Spleen (tissue), 11 donors: Measurements from ENCODE around the gene SMIM17. TPM values are rescaled to one million over a fixed set of nuclear protein-coding genes. Genes with fewer than 3 reads are reported as not detected.
A peak's percentile ranks its signal among the peaks of the same experiment; 100 is the strongest.

Source experiments
- DNase-seq: peaks from one replicate; pipeline ENCODE4 v3.0.0-alpha.2; 2020
- H3K27ac ChIP-seq, 8 donors: fragments of 200-600 bp; sonication (generic) in 7 of 8; 1 replicate in 4 of 8; 2 replicates in 4 of 8; pipeline versions ENCODE4 v1.5.0 to v1.8.0; 2016 to 2021; ENCODE audit warnings: inconsistent platforms in 4 of 8, mild to moderate bottlenecking in 4 of 8, moderate library complexity in 1 of 8
- H3K27me3 ChIP-seq, 7 donors: fragments of 200-600 bp; sonication (generic) in 6 of 7; replicated peaks in 1 of 7; 1 replicate in 4 of 7; 2 replicates in 3 of 7; pipeline versions ENCODE4 v1.5.0 to v1.8.0; 2016 to 2021; ENCODE audit warnings: inconsistent platforms in 3 of 7, mild to moderate bottlenecking in 1 of 7
- H3K36me3 ChIP-seq, 6 donors: fragments of 200-600 bp; sonication (generic) in 5 of 6; 1 replicate in 4 of 6; 2 replicates in 2 of 6; pipeline versions ENCODE4 v1.5.0 to v1.8.0; 2016 to 2021; ENCODE audit warnings: inconsistent platforms in 2 of 6
- H3K4me1 ChIP-seq, 6 donors: fragments of 200-600 bp; sonication (generic) in 5 of 6; 1 replicate in 3 of 6; 2 replicates in 3 of 6; pipeline versions ENCODE4 v1.5.0 to v1.8.0; 2016 to 2021; ENCODE audit warnings: inconsistent platforms in 3 of 6
- H3K4me3 ChIP-seq, 8 donors: fragments of 200-600 bp; sonication (generic) in 7 of 8; 1 replicate in 4 of 8; 2 replicates in 4 of 8; pipeline versions ENCODE4 v1.5.0 to v1.8.0; 2016 to 2021; ENCODE audit warnings: inconsistent platforms in 4 of 8, mild to moderate bottlenecking in 4 of 8, moderate library complexity in 2 of 8
- H3K9me3 ChIP-seq, 8 donors: fragments of 200-600 bp; sonication (generic) in 7 of 8; 1 replicate in 4 of 8; 2 replicates in 4 of 8; pipeline versions ENCODE4 v1.5.0 to v1.8.0; 2016 to 2021; ENCODE audit warnings: inconsistent platforms in 4 of 8
- CTCF ChIP-seq, 11 experiments: fragments of 200-600 bp in 7 of 11; fragments of 450-650 bp in 4 of 11; sonication (generic) in 4 of 11; IDR thresholded peaks in 8 of 11; conservative IDR thresholded peaks in 3 of 11; 1 replicate in 7 of 11; 2 replicates in 4 of 11; pipeline versions ENCODE4 v1.4.0 to v1.8.0; 2016 to 2021; ENCODE audit warnings: antibody characterized with exemption in 11 of 11, inconsistent platforms in 4 of 11, mild to moderate bottlenecking in 1 of 11
- POLR2A ChIP-seq, 3 donors: fragments of 450-650 bp; IDR thresholded peaks; one replicate each; pipeline ENCODE4 v1.5.1; 2017; ENCODE audit warnings: antibody characterized with exemption in 3 of 3, mild to moderate bottlenecking in 1 of 3
- POLR2AphosphoS5 ChIP-seq, 3 donors: sonication (generic); formaldehyde crosslinking; IDR thresholded peaks; one replicate each; pipeline ENCODE4 v1.5.1; 2017; ENCODE audit warnings: antibody characterized with exemption in 3 of 3
- WGBS, 5 donors: extraction: QIAGEN DNeasy Blood & Tissue Kit in 3 of 5; methylation state at CpG; one replicate each; pipeline versions ENCODE4 v1.1.5 to v1.1.7; 2013 to 2018; 5-methylcytosine and 5-hydroxymethylcytosine counted together
- intact Hi-C: fragments of 100-400 bp; cut with DNase I; formaldehyde crosslinking; loops from one replicate; pipeline ENCODE4 v1.15.0; 2023; ENCODE audit warnings: low total_unique reads
- polyA plus RNA-seq, 3 donors: library from polyadenylated mRNA; stranded (reverse); fragments of 200-250 nt; gene quantifications; one replicate each; pipeline ENCODE4 v1.2.1, GENCODE V29; 2013
- total RNA-seq, 7 donors: library from RNA; depleted of rRNA in 3 of 7; stranded (reverse); fragments of >200 nt in 3 of 7; fragmentation: NEBNext Ultra II Directional in 4 of 7; extraction: Animal tissue kit (Norgen Biotek cat#: 25700) in 4 of 7; gene quantifications; one replicate each; pipeline versions ENCODE4 v1.1.0 to v1.2.1, GENCODE V29; 2016 to 2021
- donor health status: healthy with polysubstance abuse.
- donor health status: DM: no; HTN: no; CAD: no; lungs with moderate emphysema.
- donor health status: DM: no; HTN: no; CAD: no.
- donor health status: Bipolar disorder and iron deficiency.
- donor health status: healthy.
- donor health status: DM: no; HTN: no; CAD: no.
- donor health status: DM: yes; HTN: yes; CAD: no.

The SMIM17 gene
- total and polyA plus RNA-seq, 10 donors, result 0.27 to 0.67 (median 0.39) TPM; not detected in 6

- DNase-seq, result no peak
- Histone ChIP-seq H3K4me1 (no peaks in the 10 kb centered on the region), H3K27ac (no peak overlapping the region), H3K27me3 (peaks cover 0 to 34% (median 14%) of the 10 kb centered on the region in 7 donors), H3K4me3 (no peak overlapping the region), H3K9me3 (peaks cover 0 to 100% (median 74%) of the 10 kb centered on the region in 8 donors), H3K36me3 (peaks cover 0 to 3% (median 0%) of the 10 kb centered on the region in 6 donors)
- WGBS, 5 donors, result 16 to 26% (median 21%) methylated on average over 15 to 25 of the region's 25 CpGs
- intact Hi-C loops, result no loop called here
- TF ChIP-seq POLR2AphosphoS5 (IDR thresholded peaks at IDR 0.05) (no peak), POLR2A (IDR thresholded peaks at IDR 0.05) (no peak), CTCF (IDR thresholded peaks at IDR 0.05 in 8 of 11, conservative IDR thresholded peaks at IDR 0.05 in 3 of 11) (no peak)
Observed at GRCh38 chr19:56643460-56643955, 549 bp downstream of the SMIM17 start.

- DNase-seq, result no peak
- WGBS, 5 donors, result 63 to 73% (median 72%) methylated on average over 3 of the region's 3 CpGs
- Histone ChIP-seq H3K4me3 (no peak overlapping the region), H3K27ac (no peak overlapping the region), H3K27me3 (no peaks in the 10 kb centered on the region), H3K36me3 (no peaks in the 10 kb centered on the region), H3K9me3 (peaks cover 0 to 96% (median 67%) of the 10 kb centered on the region in 8 donors), H3K4me1 (no peaks in the 10 kb centered on the region)
- TF ChIP-seq CTCF (IDR thresholded peaks at IDR 0.05 in 8 of 11, conservative IDR thresholded peaks at IDR 0.05 in 3 of 11) (no peak), POLR2A (IDR thresholded peaks at IDR 0.05) (no peak), POLR2AphosphoS5 (IDR thresholded peaks at IDR 0.05) (no peak)
- intact Hi-C loops, result no loop called here
Observed at GRCh38 chr19:56654151-56654550, 11.2 kb downstream of the SMIM17 start.

GRCh38 chr19:56660381-56661107 is 17.6 kb downstream of the SMIM17 start:
- Histone ChIP-seq H3K4me1 (peaks cover 0 to 5% (median 0%) of the 10 kb centered on the region in 6 donors), H3K9me3 (peaks cover 0 to 97% (median 77%) of the 10 kb centered on the region in 8 donors), H3K27ac (peak overlapping the region in 1 of 8 donors; percentile 1), H3K36me3 (peaks cover 0 to 28% (median 17%) of the 10 kb centered on the region in 6 donors), H3K27me3 (no peaks in the 10 kb centered on the region), H3K4me3 (peak overlapping the region in 2 of 8 donors; percentile 20 to 47)
- no peak for DNase-seq
- 16 to 34% (median 27%) methylated on average over 28 to 32 of the region's 32 CpGs for WGBS, 5 donors
- TF ChIP-seq POLR2AphosphoS5 (IDR thresholded peaks at IDR 0.05) (peak in 2 of 3 donors; percentile 41 to 42), POLR2A (IDR thresholded peaks at IDR 0.05) (no peak), CTCF (IDR thresholded peaks at IDR 0.05 in 8 of 11, conservative IDR thresholded peaks at IDR 0.05 in 3 of 11) (peak in 7 of 11 experiments; percentile 7 to 41 (median 28))
- intact Hi-C loops, result no loop called here

- Histone ChIP-seq H3K4me3 (no peak overlapping the region), H3K27ac (peak overlapping the region in 1 of 8 donors; percentile 1), H3K4me1 (peaks cover 0 to 5% (median 0%) of the 10 kb centered on the region in 6 donors), H3K27me3 (no peaks in the 10 kb centered on the region), H3K9me3 (peaks cover 0 to 97% (median 76%) of the 10 kb centered on the region in 8 donors), H3K36me3 (peaks cover 0 to 28% (median 17%) of the 10 kb centered on the region in 6 donors)
- no peak for DNase-seq
- intact Hi-C loops, result no loop called here
- 85 to 97% (median 92%) methylated on average over 3 of the region's 3 CpGs for WGBS, 5 donors
- TF ChIP-seq CTCF (IDR thresholded peaks at IDR 0.05 in 8 of 11, conservative IDR thresholded peaks at IDR 0.05 in 3 of 11), result no peak
- no peak for TF ChIP-seq POLR2AphosphoS5 (IDR thresholded peaks at IDR 0.05)
- no peak for TF ChIP-seq POLR2A (IDR thresholded peaks at IDR 0.05)
Observed at GRCh38 chr19:56661248-56661647, 18.3 kb downstream of the SMIM17 start.
